HepG2 (cell line): ENCODE measurements around the gene EEFSEC. TPM values are rescaled to one million over a fixed set of nuclear protein-coding genes. Genes with fewer than 3 reads are reported as not detected.

ENCODE experiments used
- ATAC-seq: fragments of 200-7000 bp; cut with Tn5 transposase; 3 replicates; pipeline ENCODE4 v1.9.1; 2020; ENCODE audit warnings: mild to moderate bottlenecking, moderate library complexity
- BruUV-seq: library from RNA; stranded (reverse); fragments of 400-500 nt; replicated peaks from 2 replicates; lab custom pipeline; 2021; lab: Mats Ljungman, UMichigan
- CTCF ChIA-PET: fragments of 300-600 bp; formaldehyde crosslinking; extraction: SDS; loops from one replicate; lab custom pipeline; 2021; ENCODE audit warnings: low total read pairs, inconsistent platforms, low intra/inter-chr PET ratio; lab: Yijun Ruan, JAX
- POLR2A ChIA-PET: fragments of 350-600 bp; sonication (Branson Sonifier 250); formaldehyde crosslinking; loops from one replicate; lab custom pipeline; 2020; ENCODE audit warnings: antibody characterized with exemption, inconsistent platforms; lab: Yijun Ruan, JAX
- DNase-seq: peaks from one replicate; pipeline ENCODE4 v3.0.0-alpha.2; 2015; ENCODE audit warnings: low spot score
- FAIRE-seq: peaks from 3 replicates; lab custom pipeline; 2011; peaks lifted over from hg19 to GRCh38; lab: Jason Lieb, UNC
- H2AFZ ChIP-seq: one replicate; pipeline ENCODE4 v1.6.1; 2011; ENCODE audit warnings: low read length, inconsistent platforms
- H3K27ac ChIP-seq: fragments of 300-600 bp; 3 replicates; pipeline ENCODE4 v1.8.0; 2011; ENCODE audit warnings: mixed run types, mild to moderate bottlenecking, mixed read lengths, low read length, inconsistent platforms; ENCODE audit not compliant: insufficient read depth; ENCODE audit errors: extremely low read length
- H3K27me3 ChIP-seq, 2 experiments: fragments of 200-600 bp in 1 of 2; 2 replicates in 1 of 2; 3 replicates in 1 of 2; pipeline versions ENCODE4 v1.6.0 to v1.8.0; 2011; ENCODE audit warnings: low read length in 2 of 2, mild to moderate bottlenecking in 2 of 2, moderate library complexity in 2 of 2, inconsistent platforms in 1 of 2; ENCODE audit not compliant: insufficient read depth in 2 of 2, control insufficient read depth in 1 of 2
- H3K36me3 ChIP-seq, 2 experiments: fragments of 200-600 bp in 1 of 2; replicated peaks in 1 of 2; 2 replicates in 1 of 2; 3 replicates in 1 of 2; pipeline versions ENCODE4 v1.5.1 to v1.8.0; 2011; ENCODE audit warnings: low read length in 2 of 2, inconsistent platforms in 1 of 2; ENCODE audit not compliant: insufficient read depth in 2 of 2, control insufficient read depth in 1 of 2
- H3K4me1 ChIP-seq: 2 replicates; pipeline ENCODE4 v1.5.1; 2012; ENCODE audit warnings: low read length, inconsistent platforms; ENCODE audit not compliant: insufficient read depth
- H3K4me2 ChIP-seq: 2 replicates; pipeline ENCODE4 v1.6.0; 2011; ENCODE audit warnings: low read depth, low read length, inconsistent platforms
- H3K4me3 ChIP-seq, 3 experiments: fragments of 200-600 bp in 1 of 3; sonication (generic), shearing (Covaris generic) in 1 of 3; replicated peaks in 1 of 3; 2 replicates each; pipeline ENCODE4 v1.5.1; 2011 to 2016; ENCODE audit warnings: low read length in 3 of 3, inconsistent platforms in 2 of 3, low read depth in 2 of 3, mild to moderate bottlenecking in 2 of 3, control low read depth in 1 of 3, mixed read lengths in 1 of 3; ENCODE audit not compliant: insufficient read depth in 1 of 3
- H3K79me2 ChIP-seq: one replicate; pipeline ENCODE4 v1.6.1; 2011; ENCODE audit warnings: low read length, inconsistent platforms; ENCODE audit not compliant: insufficient read depth
- H3K9ac ChIP-seq: 2 replicates; pipeline ENCODE4 v1.6.0; 2011; ENCODE audit warnings: mild to moderate bottlenecking, low read depth, low read length, inconsistent platforms; ENCODE audit not compliant: insufficient read depth
- H3K9me3 ChIP-seq: 2 replicates; pipeline ENCODE4 v1.5.1; 2012; ENCODE audit warnings: mild to moderate bottlenecking, low read length
- H4K20me1 ChIP-seq: 2 replicates; pipeline ENCODE4 v1.6.0; 2011; ENCODE audit warnings: inconsistent platforms, mild to moderate bottlenecking, low read length, moderate library complexity; ENCODE audit not compliant: insufficient read depth
- FOSL1 ChIP-seq: sonication (generic); formaldehyde crosslinking; IDR thresholded peaks from 2 replicates; pipeline ENCODE4 v1.9.0; 2021; ENCODE audit warnings: missing genetic modification reagents, borderline replicate concordance
- HOXA7 ChIP-seq: sonication (generic); formaldehyde crosslinking; IDR thresholded peaks from 2 replicates; pipeline ENCODE4 v1.8.1; 2022; ENCODE audit warnings: mild to moderate bottlenecking, missing genetic modification reagents, moderate library complexity
- KLF6 ChIP-seq: IDR thresholded peaks from 2 replicates; pipeline ENCODE4 v1.8.0; 2016; ENCODE audit warnings: missing biosample characterization, missing genetic modification reagents
- MED8 ChIP-seq: sonication (generic); formaldehyde crosslinking; IDR thresholded peaks from 2 replicates; pipeline ENCODE4 v1.8.1; 2023; ENCODE audit warnings: mild to moderate bottlenecking, missing genetic modification reagents; ENCODE audit not compliant: insufficient replicate concordance
- NCOA1 ChIP-seq: sonication (generic); formaldehyde crosslinking; IDR thresholded peaks from 2 replicates; pipeline ENCODE4 v1.9.0; 2021; ENCODE audit warnings: missing genetic modification reagents
- REL ChIP-seq: sonication (generic); formaldehyde crosslinking; conservative IDR thresholded peaks from 2 replicates; pipeline ENCODE4 v1.8.0; 2022; ENCODE audit warnings: mild to moderate bottlenecking, missing genetic modification reagents, moderate library complexity
- SRSF1 ChIP-seq: fragments of 200-400 bp; formaldehyde crosslinking; optimal IDR thresholded peaks from 2 replicates; pipeline ENCODE3; 2017; ENCODE audit warnings: mild to moderate bottlenecking, low read depth, low read length, moderate library complexity
- STAT5B ChIP-seq: sonication (generic); formaldehyde crosslinking; IDR thresholded peaks from 2 replicates; pipeline ENCODE4 v1.4.0; 2020; ENCODE audit warnings: missing genetic modification reagents
- ZNF263 ChIP-seq: sonication (generic); formaldehyde crosslinking; IDR thresholded peaks from 2 replicates; pipeline ENCODE4 v1.4.0; 2020; ENCODE audit warnings: missing genetic modification reagents
- ZNF451 ChIP-seq: sonication (generic); formaldehyde crosslinking; IDR thresholded peaks from 2 replicates; pipeline ENCODE4 v1.5.0; 2020; ENCODE audit warnings: mild to moderate bottlenecking, missing genetic modification reagents
- ZNF598 ChIP-seq: sonication (generic); formaldehyde crosslinking; IDR thresholded peaks from 2 replicates; pipeline ENCODE4 v1.5.1; 2020; ENCODE audit warnings: mild to moderate bottlenecking, missing genetic modification reagents, borderline replicate concordance
- ZNF674 ChIP-seq: sonication (generic); formaldehyde crosslinking; IDR thresholded peaks from 2 replicates; pipeline ENCODE4 v1.5.0; 2020; ENCODE audit warnings: low read depth, mild to moderate bottlenecking, missing genetic modification reagents
- ZSCAN29 ChIP-seq: sonication (generic); formaldehyde crosslinking; conservative IDR thresholded peaks from 2 replicates; pipeline ENCODE4 v1.4.0; 2020; ENCODE audit warnings: mild to moderate bottlenecking, missing genetic modification reagents
- WGBS: methylation state at CpG from one replicate; pipeline ENCODE4 v1.1.6; 2017; ENCODE audit warnings: low lambda C conversion rate; 5-methylcytosine and 5-hydroxymethylcytosine counted together
- in situ Hi-C: cut with HindIII; loops from 2 replicates; pipeline ENCODE4 v1.10.0; 2017; ENCODE audit warnings: low pct_unique_long_range_greater_than_20kb; ENCODE audit not compliant: extremely low pct_ligation_motif_present
- intact Hi-C: fragments of 100-400 bp; cut with micrococcal nuclease; formaldehyde crosslinking; loops from one replicate; pipeline ENCODE4 v1.10.0; 2022; ENCODE audit not compliant: unreplicated experiment
- polyA plus RNA-seq, 8 experiments: library from polyadenylated mRNA; depleted of rRNA in 3 of 8; stranded (reverse) in 7 of 8; unstranded in 1 of 8; fragments of >200 nt; fragmentation: Illumina TruSeq in 4 of 8; extraction: Trizol in 4 of 8; gene quantifications; 2 replicates each; pipeline versions ENCODE4 v1.2.1 to v1.2.3, GENCODE V29; 2011 to 2016; ENCODE audit warnings: low read depth in 4 of 8, missing spikeins in 1 of 8, mixed read lengths in 1 of 8; ENCODE audit not compliant: insufficient read depth in 1 of 8
- total RNA-seq, 5 experiments: library from RNA; depleted of rRNA; stranded (reverse); fragments of >200 nt; fragmentation: Illumina TruSeq; extraction: Trizol; gene quantifications; 2 replicates each; pipeline ENCODE4 v1.2.3, GENCODE V29; 2016; ENCODE audit warnings: low read depth in 1 of 5
- TF ChIP-seq, protein P1 (sequence below): sonication (generic); formaldehyde crosslinking; IDR thresholded peaks from 2 replicates; pipeline ENCODE4 v1.8.0; 2022; ENCODE audit warnings: missing genetic modification reagents, mild to moderate bottlenecking, inconsistent platforms, borderline replicate concordance
- TF ChIP-seq, protein P2 (sequence below): IDR thresholded peaks from 2 replicates; pipeline ENCODE4 v1.4.0; 2020; ENCODE audit warnings: mild to moderate bottlenecking, missing genetic modification reagents

EEFSEC gene
- total and polyA plus RNA-seq, 2 of the 13 experiments (the other 11 are each of a cell fraction or from before 2014, with no cell fraction given): 6.4 to 24.2 TPM

DNA sequence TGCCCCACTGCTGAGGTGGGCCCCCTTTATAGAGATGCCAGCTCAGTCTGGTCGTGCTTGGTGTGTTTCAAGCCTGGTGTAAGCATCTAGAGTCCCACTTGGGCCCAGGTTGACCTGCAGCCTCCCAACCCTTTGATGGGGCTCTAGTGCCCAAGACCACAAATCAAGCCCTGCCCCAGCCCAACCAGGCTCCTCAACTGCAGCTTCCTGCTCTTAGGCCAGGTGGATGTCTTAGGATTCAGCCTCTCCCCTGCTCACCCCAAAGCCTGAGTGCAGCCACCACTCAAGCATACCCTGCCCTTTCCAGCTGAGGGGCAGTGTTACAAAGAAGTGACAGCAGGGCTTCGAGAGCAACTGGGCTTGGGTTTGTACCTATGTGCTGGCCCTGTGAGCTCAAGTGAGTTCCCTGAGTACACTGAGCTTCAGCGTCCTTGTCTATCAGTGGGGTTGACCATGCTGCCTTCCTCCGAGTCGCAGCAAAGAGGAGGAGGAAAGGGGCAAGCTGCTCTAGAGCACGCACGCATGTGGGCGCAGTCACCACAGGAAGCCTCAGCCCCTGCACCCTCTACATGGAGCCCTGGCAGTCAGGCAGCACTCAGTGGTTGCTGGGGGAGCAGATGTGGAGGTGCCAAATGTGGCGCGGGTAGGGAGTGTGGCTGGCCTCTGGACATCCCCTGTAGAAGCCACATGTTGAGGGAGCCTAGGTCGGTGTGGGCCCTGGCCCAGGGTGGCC is 120.7 kb downstream of the EEFSEC start:
- Histone ChIP-seq H3K4me1 (no peaks in the 10 kb centered on the region), H2AFZ (no peak overlapping the region), H3K4me3 (no peak overlapping the region), H3K4me2 (no peak overlapping the region), H3K79me2 (no peaks in the 10 kb centered on the region), H3K36me3 (peaks cover 7 to 16% of the 10 kb centered on the region in 2 experiments; a peak in 2 of 5 replicates), H4K20me1 (no peaks in the 10 kb centered on the region), H3K9ac (no peak overlapping the region), H3K27ac (no peak overlapping the region), H3K9me3 (no peaks in the 10 kb centered on the region), H3K27me3 (no peaks in the 10 kb centered on the region)
- in situ Hi-C loops: no loop called here
- FAIRE-seq (no peak), DNase-seq (no peak), ATAC-seq (no peak)
- CTCF ChIA-PET: no interaction called here
- TF ChIP-seq MED8: no peak
- no peak for TF ChIP-seq ZNF598 (CRISPR knock-in tag)
- no peak for TF ChIP-seq ZNF674 (CRISPR knock-in tag)
- TF ChIP-seq STAT5B (CRISPR knock-in tag): no peak
- no peak for TF ChIP-seq ZSCAN29 (CRISPR knock-in tag)
- no peak for TF ChIP-seq HOXA7
- TF ChIP-seq, protein P1, sequence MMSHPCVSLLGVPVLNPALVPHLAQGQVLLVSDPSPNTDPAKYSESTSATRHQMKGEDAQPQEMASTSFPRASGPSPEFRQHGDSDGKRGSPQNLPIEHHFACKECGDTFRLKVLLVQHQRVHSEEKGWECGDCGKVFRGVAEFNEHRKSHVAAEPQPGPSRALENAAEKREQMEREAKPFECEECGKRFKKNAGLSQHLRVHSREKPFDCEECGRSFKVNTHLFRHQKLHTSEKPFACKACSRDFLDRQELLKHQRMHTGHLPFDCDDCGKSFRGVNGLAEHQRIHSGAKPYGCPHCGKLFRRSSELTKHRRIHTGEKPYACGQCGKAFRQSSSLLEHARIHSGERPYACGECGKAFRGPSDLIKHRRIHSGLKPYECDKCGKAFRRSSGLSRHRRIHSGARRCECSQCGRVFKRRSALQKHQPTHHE (CRISPR knock-in tag): no peak
- no peak for TF ChIP-seq KLF6 (CRISPR knock-in tag)
- TF ChIP-seq FOSL1 (CRISPR knock-in tag): no peak
- TF ChIP-seq SRSF1: no peak
- TF ChIP-seq, protein P2, sequence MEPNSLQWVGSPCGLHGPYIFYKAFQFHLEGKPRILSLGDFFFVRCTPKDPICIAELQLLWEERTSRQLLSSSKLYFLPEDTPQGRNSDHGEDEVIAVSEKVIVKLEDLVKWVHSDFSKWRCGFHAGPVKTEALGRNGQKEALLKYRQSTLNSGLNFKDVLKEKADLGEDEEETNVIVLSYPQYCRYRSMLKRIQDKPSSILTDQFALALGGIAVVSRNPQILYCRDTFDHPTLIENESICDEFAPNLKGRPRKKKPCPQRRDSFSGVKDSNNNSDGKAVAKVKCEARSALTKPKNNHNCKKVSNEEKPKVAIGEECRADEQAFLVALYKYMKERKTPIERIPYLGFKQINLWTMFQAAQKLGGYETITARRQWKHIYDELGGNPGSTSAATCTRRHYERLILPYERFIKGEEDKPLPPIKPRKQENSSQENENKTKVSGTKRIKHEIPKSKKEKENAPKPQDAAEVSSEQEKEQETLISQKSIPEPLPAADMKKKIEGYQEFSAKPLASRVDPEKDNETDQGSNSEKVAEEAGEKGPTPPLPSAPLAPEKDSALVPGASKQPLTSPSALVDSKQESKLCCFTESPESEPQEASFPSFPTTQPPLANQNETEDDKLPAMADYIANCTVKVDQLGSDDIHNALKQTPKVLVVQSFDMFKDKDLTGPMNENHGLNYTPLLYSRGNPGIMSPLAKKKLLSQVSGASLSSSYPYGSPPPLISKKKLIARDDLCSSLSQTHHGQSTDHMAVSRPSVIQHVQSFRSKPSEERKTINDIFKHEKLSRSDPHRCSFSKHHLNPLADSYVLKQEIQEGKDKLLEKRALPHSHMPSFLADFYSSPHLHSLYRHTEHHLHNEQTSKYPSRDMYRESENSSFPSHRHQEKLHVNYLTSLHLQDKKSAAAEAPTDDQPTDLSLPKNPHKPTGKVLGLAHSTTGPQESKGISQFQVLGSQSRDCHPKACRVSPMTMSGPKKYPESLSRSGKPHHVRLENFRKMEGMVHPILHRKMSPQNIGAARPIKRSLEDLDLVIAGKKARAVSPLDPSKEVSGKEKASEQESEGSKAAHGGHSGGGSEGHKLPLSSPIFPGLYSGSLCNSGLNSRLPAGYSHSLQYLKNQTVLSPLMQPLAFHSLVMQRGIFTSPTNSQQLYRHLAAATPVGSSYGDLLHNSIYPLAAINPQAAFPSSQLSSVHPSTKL (CRISPR knock-in tag): no peak
- TF ChIP-seq REL (CRISPR knock-in tag): no peak
- TF ChIP-seq ZNF263: no peak
- no peak for TF ChIP-seq ZNF451 (CRISPR knock-in tag)
- TF ChIP-seq NCOA1 (CRISPR knock-in tag): no peak
- WGBS: 76% methylated on average over 5 of the region's 11 CpGs
- BruUV-seq: no TSS peak
- intact Hi-C loops: no loop called here
- POLR2A ChIA-PET: no interaction called here
